Neural progenitor cell (in vitro differentiated cells): ENCODE results near the gene RASGRF2.

Source experiments
- EZH2phosphoT487 ChIP-seq: fragments of 200-600 bp; sonication (generic); IDR thresholded peaks from 2 replicates; pipeline ENCODE4 v1.6.1; 2017; ENCODE audit warnings: antibody characterized with exemption
- TF ChIP-seq, protein P1 (sequence below): fragments of 200-600 bp; sonication (generic); IDR thresholded peaks from 2 replicates; pipeline ENCODE4 v1.5.1; 2017; ENCODE audit warnings: antibody characterized with exemption, mild to moderate bottlenecking

DNA sequence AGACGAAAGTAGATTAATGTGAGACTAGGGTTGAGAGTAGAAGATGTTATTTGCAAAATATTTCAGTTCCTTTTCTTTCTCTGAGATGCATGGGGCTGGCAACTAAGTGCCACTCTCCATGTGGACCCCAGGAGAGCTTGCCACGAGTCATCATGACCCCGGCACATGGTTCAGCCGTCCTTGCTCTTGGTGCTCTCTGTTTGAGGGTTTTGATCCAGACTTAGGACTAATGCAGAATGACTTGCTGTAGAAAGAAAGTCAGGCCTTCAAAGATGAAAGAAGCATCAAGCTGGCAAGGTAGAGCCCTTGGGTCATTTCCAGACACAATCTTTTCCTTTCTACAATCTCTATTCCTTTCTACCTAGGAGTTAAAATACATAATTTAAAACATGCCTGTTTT, 84.7 kb downstream of the RASGRF2 start:
- TF ChIP-seq, protein P1, sequence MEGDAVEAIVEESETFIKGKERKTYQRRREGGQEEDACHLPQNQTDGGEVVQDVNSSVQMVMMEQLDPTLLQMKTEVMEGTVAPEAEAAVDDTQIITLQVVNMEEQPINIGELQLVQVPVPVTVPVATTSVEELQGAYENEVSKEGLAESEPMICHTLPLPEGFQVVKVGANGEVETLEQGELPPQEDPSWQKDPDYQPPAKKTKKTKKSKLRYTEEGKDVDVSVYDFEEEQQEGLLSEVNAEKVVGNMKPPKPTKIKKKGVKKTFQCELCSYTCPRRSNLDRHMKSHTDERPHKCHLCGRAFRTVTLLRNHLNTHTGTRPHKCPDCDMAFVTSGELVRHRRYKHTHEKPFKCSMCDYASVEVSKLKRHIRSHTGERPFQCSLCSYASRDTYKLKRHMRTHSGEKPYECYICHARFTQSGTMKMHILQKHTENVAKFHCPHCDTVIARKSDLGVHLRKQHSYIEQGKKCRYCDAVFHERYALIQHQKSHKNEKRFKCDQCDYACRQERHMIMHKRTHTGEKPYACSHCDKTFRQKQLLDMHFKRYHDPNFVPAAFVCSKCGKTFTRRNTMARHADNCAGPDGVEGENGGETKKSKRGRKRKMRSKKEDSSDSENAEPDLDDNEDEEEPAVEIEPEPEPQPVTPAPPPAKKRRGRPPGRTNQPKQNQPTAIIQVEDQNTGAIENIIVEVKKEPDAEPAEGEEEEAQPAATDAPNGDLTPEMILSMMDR: no peak
- TF ChIP-seq EZH2phosphoT487: no peak
